COLO829 (cell line): ENCODE results near the gene ZNF641.
"Not testable (repeated sequence)": the region's sequence is repeated elsewhere in the genome, so short reads cannot be mapped to it uniquely, and the experiment has no call there.

Source experiments
- DNase-seq: peaks from one replicate; pipeline ENCODE4 v3.0.0; 2012; ENCODE audit warnings: low spot score

ZNF641 gene

GRCh38 chr12:48334808-48335207 lies 15.9 kb downstream of the ZNF641 start:
- DNase-seq: no peak

GRCh38 chr12:48333680-48334079 lies 17.0 kb downstream of the ZNF641 start:
- DNase-seq: not testable (repeated sequence)

GRCh38 chr12:48331399-48331798 lies 19.3 kb downstream of the ZNF641 start:
- no peak for DNase-seq

- no peak for DNase-seq
Measured at GRCh38 chr12:48329199-48329939, 21.4 kb downstream of the ZNF641 start.

- no peak for DNase-seq
Measured at GRCh38 chr12:48316491-48316890, 34.2 kb downstream of the ZNF641 start.

- no peak for DNase-seq
Measured at GRCh38 chr12:48311313-48311712, 39.4 kb downstream of the ZNF641 start.

GRCh38 chr12:48307269-48307668 lies 43.5 kb downstream of the ZNF641 start:
- no peak for DNase-seq

GRCh38 chr12:48305190-48305589 lies 45.5 kb downstream of the ZNF641 start:
- no peak for DNase-seq

GRCh38 chr12:48302161-48302911 lies 48.4 kb downstream of the ZNF641 start:
- DNase-seq: no peak

GRCh38 chr12:48300774-48301173 lies 49.9 kb downstream of the ZNF641 start:
- DNase-seq: no peak

GRCh38 chr12:48296586-48297282 lies 54.0 kb downstream of the ZNF641 start:
- DNase-seq: no peak

GRCh38 chr12:48292040-48292439 lies 58.7 kb downstream of the ZNF641 start:
- no peak for DNase-seq

- DNase-seq: no peak
Measured at GRCh38 chr12:48291511-48291910, 59.2 kb downstream of the ZNF641 start.

GRCh38 chr12:48288387-48289268 lies 62.1 kb downstream of the ZNF641 start:
- DNase-seq: no peak
